Glutamatergic neuron (in vitro differentiated cells): ENCODE results near the gene STAM. TPM values are rescaled to one million over a fixed set of nuclear protein-coding genes. Genes with fewer than 3 reads are reported as not detected.

Experiments
- DNase-seq: peaks from one replicate; pipeline ENCODE4 v3.0.0; 2022
- H3K27ac Mint-ChIP-seq: one replicate; pipeline ENCODE4 v1.8.0; 2020; ENCODE audit warnings: mild to moderate bottlenecking, mixed read lengths, inconsistent platforms; ENCODE audit not compliant: unreplicated experiment
- H3K27me3 Mint-ChIP-seq: one replicate; pipeline ENCODE4 v1.8.0; 2020; ENCODE audit warnings: mild to moderate bottlenecking, moderate library complexity, mixed read lengths, inconsistent platforms; ENCODE audit not compliant: unreplicated experiment
- H3K36me3 Mint-ChIP-seq: one replicate; pipeline ENCODE4 v1.8.0; 2020; ENCODE audit warnings: mild to moderate bottlenecking, mixed read lengths, inconsistent platforms; ENCODE audit not compliant: unreplicated experiment
- H3K4me1 Mint-ChIP-seq: one replicate; pipeline ENCODE4 v1.8.0; 2020; ENCODE audit warnings: mild to moderate bottlenecking, low read depth, mixed read lengths, inconsistent platforms; ENCODE audit not compliant: unreplicated experiment
- H3K4me3 Mint-ChIP-seq: one replicate; pipeline ENCODE4 v1.8.0; 2020; ENCODE audit warnings: mild to moderate bottlenecking, mixed read lengths, inconsistent platforms; ENCODE audit not compliant: unreplicated experiment
- H3K9me3 Mint-ChIP-seq: one replicate; pipeline ENCODE4 v1.8.0; 2020; ENCODE audit warnings: mild to moderate bottlenecking, moderate library complexity, mixed read lengths, inconsistent platforms; ENCODE audit not compliant: unreplicated experiment
- total RNA-seq: library from RNA; stranded (reverse); fragmentation: NEBNext Ultra II Directional; extraction: Animal tissue kit (Norgen Biotek cat#: 25700); gene quantifications from one replicate; pipeline ENCODE4 v1.2.1, GENCODE V29; 2021; ENCODE audit not compliant: unreplicated experiment
- TF ChIP-seq, protein P1 (sequence below): fragments of 200-600 bp; sonication (generic); IDR thresholded peaks from one replicate; pipeline ENCODE4 v1.5.0; 2021; ENCODE audit not compliant: partially characterized antibody, unreplicated experiment

STAM gene
- total RNA-seq, 1 donor from 2014 or later = 81.0 TPM

- Mint-ChIP-seq H3K27me3 (no peaks in the 10 kb centered on the region), H3K27ac (no peak overlapping the region), H3K4me3 (no peak overlapping the region), H3K4me1 (peaks cover 33% of the 10 kb centered on the region), H3K9me3 (no peaks in the 10 kb centered on the region), H3K36me3 (no peaks in the 10 kb centered on the region)
- TF ChIP-seq, protein P1, sequence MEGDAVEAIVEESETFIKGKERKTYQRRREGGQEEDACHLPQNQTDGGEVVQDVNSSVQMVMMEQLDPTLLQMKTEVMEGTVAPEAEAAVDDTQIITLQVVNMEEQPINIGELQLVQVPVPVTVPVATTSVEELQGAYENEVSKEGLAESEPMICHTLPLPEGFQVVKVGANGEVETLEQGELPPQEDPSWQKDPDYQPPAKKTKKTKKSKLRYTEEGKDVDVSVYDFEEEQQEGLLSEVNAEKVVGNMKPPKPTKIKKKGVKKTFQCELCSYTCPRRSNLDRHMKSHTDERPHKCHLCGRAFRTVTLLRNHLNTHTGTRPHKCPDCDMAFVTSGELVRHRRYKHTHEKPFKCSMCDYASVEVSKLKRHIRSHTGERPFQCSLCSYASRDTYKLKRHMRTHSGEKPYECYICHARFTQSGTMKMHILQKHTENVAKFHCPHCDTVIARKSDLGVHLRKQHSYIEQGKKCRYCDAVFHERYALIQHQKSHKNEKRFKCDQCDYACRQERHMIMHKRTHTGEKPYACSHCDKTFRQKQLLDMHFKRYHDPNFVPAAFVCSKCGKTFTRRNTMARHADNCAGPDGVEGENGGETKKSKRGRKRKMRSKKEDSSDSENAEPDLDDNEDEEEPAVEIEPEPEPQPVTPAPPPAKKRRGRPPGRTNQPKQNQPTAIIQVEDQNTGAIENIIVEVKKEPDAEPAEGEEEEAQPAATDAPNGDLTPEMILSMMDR = no peak
- no peak for DNase-seq
These were observed 27.4 kb downstream of the STAM start for GRCh38 chr10:17671307-17671706.

DNA sequence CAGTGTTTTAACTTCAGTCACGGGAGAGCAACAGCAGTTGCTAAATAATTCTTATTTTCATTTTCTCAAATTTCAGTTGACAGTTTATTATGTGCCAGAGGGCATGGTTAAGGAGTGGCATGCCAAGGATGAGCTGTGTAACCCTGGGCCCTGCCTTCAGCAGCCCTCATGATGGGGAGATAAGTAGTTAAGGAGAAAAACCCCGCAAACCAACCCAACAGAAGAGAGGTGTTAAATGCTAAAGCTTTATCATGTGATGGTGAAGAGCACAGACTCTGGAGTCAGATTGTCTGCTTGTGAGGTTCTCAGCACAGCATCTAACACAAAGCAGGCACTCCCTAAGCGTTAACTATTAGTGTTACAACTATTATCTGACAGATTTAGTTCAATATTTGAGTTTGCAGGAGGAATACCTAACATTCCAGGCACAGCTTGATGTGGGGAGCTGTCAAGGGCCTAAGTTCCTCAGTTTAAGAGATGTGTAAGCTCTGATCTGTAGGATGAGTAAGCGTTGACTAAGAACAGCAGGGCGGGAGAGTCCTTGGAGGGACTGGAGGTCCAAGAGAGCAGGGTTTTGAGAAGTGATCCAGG, 29.6 kb downstream of the STAM start:
- Mint-ChIP-seq H3K36me3 (no peaks in the 10 kb centered on the region), H3K27ac (no peak overlapping the region), H3K4me3 (no peak overlapping the region), H3K9me3 (no peaks in the 10 kb centered on the region), H3K27me3 (no peaks in the 10 kb centered on the region), H3K4me1 (peaks cover 25% of the 10 kb centered on the region)
- TF ChIP-seq, protein P1 = no peak
- DNase-seq = no peak

DNA sequence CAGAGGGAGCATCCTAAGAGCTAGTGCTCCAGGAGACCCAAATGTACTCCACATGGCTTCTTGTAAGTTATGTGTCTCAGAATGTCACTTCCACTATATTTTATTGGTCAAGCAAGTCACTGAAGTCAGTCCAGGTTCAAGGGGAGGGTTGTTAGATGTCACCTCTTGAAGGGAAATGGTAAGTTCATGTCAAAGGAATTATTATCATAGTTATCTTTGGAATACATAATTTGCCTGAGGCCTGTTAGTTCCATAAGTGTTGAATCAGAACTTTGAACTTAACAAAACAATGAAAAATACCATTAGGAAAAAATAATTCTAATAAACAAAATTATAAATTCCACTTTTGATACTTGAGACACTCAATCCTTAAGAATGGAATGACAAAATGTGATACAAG, 30.6 kb downstream of the STAM start:
- no peak overlapping the region for H3K4me3 Mint-ChIP-seq
- no peaks in the 10 kb centered on the region for H3K36me3 Mint-ChIP-seq
- H3K9me3 Mint-ChIP-seq = no peaks in the 10 kb centered on the region
- TF ChIP-seq, protein P1 = no peak
- H3K27me3 Mint-ChIP-seq = no peaks in the 10 kb centered on the region
- H3K27ac Mint-ChIP-seq = no peak overlapping the region
- peaks cover 23% of the 10 kb centered on the region for H3K4me1 Mint-ChIP-seq
- DNase-seq = no peak

- TF ChIP-seq, protein P1 = no peak
- H3K27ac Mint-ChIP-seq = no peak overlapping the region
- DNase-seq = no peak
- no peaks in the 10 kb centered on the region for H3K9me3 Mint-ChIP-seq
- peaks cover 19% of the 10 kb centered on the region for H3K4me1 Mint-ChIP-seq
- H3K27me3 Mint-ChIP-seq = no peaks in the 10 kb centered on the region
- H3K36me3 Mint-ChIP-seq = no peaks in the 10 kb centered on the region
- no peak overlapping the region for H3K4me3 Mint-ChIP-seq
These were observed 31.7 kb downstream of the STAM start for GRCh38 chr10:17675638-17676037.

DNA sequence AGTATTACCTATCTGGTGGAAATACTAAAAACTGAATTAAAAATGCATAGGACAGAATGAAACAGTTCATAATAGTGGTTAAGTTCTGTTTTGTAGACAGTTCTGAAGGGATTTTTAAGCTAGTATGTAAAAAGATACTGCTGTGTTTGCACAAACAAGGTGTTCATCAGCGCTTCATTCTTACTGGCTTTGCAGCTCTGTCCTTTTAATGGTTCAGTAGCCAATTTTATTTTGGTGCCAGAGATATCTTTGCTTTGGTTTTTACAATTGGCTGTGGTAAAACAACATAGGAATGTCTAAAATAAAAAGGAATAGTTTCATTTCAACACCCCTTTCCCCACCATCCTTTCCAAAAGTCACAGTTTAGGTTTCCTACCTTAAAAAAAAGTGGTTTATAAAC, 33.0 kb downstream of the STAM start:
- Mint-ChIP-seq H3K9me3 (no peaks in the 10 kb centered on the region), H3K4me1 (peaks cover 12% of the 10 kb centered on the region), H3K27me3 (no peaks in the 10 kb centered on the region), H3K27ac (no peak overlapping the region), H3K4me3 (no peak overlapping the region), H3K36me3 (no peaks in the 10 kb centered on the region)
- TF ChIP-seq, protein P1 = no peak
- DNase-seq = no peak
